ENCODE data around the gene TTLL10. TPM values are rescaled to one million over a fixed set of nuclear protein-coding genes. Genes with fewer than 3 reads are reported as not detected.
A peak's percentile ranks its signal among the peaks of the same experiment; 100 is the strongest.

The TTLL10 gene
- total RNA-seq, 1 donor from 2014 or later, result 0.16 TPM

DNA sequence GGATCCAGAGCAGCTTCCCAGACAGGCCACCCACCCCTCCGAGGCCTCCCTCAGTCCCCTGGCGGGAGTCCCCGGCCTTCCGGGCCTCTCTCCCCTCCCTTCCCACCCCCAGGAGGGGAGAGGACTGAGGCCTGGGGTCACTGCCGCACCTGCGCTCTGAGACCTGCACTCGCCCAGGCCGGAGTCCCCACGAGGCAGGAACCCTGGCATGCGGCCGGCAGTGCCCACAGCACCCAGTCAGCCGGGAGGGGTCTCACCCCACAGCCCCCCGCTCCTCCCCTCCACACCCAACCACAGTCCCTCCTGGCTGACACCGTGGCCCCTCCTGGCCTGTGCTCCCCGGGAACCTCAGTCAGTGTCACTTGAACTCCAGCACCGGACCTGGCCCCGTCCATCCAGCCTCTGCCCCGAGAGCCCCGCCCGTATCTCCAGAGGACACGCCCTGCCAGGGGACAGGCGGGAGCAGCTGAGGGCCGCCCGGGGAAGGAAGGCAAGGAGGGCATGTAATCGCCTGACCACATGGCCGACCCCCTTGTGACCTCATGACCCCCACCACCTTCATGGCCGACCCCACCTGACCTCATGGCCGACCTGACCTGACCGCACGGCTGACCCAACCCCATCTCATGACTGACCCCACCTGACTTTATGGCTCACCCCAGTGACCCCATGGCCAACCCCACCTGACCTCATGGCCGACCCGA lies 28.7 kb upstream of the TTLL10 start:
- ATAC-seq (ENCODE audit: low read depth) (no peak), DNase-seq (no peak)
- ChIA-PET CTCF (no interaction called here), POLR2A (interaction anchor here (0.9 to 2.0 kb wide), 5 partner anchors 8 to 62 kb away, joined by 3 to 9 read pairs (median 4); no protein-coding TSS in a partner anchor)
- no peaks in the 10 kb centered on the region for H3K27me3 Mint-ChIP-seq
- intact Hi-C loops (cut with micrococcal nuclease), result loop anchor here (1.0 to 5.0 kb wide), 5 partner anchors 9 to 87 kb away; partner anchors contain the start of genes B3GALT6 and SDF4
- no peaks in the 10 kb centered on the region for H3K9me3 Mint-ChIP-seq
- peak overlapping the region; percentile 93 for H3K27ac Mint-ChIP-seq
- peaks cover 35% of the 10 kb centered on the region for H3K4me1 Mint-ChIP-seq
- TF ChIP-seq, protein P1, sequence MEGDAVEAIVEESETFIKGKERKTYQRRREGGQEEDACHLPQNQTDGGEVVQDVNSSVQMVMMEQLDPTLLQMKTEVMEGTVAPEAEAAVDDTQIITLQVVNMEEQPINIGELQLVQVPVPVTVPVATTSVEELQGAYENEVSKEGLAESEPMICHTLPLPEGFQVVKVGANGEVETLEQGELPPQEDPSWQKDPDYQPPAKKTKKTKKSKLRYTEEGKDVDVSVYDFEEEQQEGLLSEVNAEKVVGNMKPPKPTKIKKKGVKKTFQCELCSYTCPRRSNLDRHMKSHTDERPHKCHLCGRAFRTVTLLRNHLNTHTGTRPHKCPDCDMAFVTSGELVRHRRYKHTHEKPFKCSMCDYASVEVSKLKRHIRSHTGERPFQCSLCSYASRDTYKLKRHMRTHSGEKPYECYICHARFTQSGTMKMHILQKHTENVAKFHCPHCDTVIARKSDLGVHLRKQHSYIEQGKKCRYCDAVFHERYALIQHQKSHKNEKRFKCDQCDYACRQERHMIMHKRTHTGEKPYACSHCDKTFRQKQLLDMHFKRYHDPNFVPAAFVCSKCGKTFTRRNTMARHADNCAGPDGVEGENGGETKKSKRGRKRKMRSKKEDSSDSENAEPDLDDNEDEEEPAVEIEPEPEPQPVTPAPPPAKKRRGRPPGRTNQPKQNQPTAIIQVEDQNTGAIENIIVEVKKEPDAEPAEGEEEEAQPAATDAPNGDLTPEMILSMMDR (IDR thresholded peaks at IDR 0.05), result no peak
- H3K4me3 Mint-ChIP-seq, result no peak overlapping the region
- no peaks in the 10 kb centered on the region for H3K36me3 Mint-ChIP-seq (ENCODE audit: low read depth)

DNA sequence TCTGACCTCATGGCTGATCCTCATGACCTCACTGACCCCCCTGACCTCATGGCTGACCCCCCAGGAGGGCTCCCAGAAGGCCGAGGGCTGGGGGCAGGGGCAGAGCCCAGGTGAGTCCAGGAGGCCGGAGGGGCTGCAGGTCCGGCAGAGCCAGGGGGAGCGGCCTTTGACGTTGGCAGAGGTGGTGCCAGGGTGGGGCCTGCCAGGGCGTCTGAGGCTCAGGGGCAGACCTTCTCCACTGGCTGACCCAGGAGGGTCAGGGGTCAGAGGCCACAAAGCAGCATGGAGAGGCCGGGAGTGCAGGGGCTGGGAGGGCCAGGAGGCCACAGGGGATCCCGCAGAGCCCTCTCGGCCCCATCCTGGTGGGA lies 28.1 kb upstream of the TTLL10 start:
- ChIA-PET CTCF (no interaction called here), POLR2A (no interaction called here)
- Mint-ChIP-seq H3K27me3 (no peaks in the 10 kb centered on the region), H3K4me1 (peaks cover 35% of the 10 kb centered on the region), H3K4me3 (no peak overlapping the region), H3K36me3 (ENCODE audit: low read depth) (no peaks in the 10 kb centered on the region), H3K9me3 (no peaks in the 10 kb centered on the region), H3K27ac (peak overlapping the region; percentile 65)
- intact Hi-C loops (cut with micrococcal nuclease), result loop anchor here (2.0 kb wide), 1 partner anchor 25 kb away; no protein-coding TSS in a partner anchor
- TF ChIP-seq, protein P1 (IDR thresholded peaks at IDR 0.05), result no peak
- ATAC-seq (ENCODE audit: low read depth) (no peak), DNase-seq (no peak)

DNA sequence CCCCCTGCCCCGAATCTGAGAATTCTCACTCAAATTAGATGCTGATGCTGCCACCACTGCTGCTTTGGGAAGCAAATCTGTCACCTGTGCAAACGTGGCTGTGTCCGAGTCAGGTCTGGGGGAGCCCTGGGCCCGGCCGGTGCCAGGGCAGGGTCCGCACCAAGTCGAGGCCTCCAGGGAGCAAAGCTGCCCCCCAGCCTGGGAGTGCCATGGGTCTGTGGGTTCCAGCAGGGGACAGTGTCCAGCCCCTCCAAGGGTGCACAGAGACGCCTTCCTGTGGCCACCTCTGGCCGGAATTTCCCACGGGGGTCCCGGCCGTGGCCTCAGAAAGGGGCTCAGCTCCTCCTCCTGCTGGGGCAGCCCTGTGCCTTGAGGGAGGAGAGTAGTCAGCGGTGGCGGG lies 27.7 kb upstream of the TTLL10 start:
- DNase-seq (no peak), ATAC-seq (ENCODE audit: low read depth) (no peak)
- TF ChIP-seq, protein P1 (IDR thresholded peaks at IDR 0.05), result no peak
- ChIA-PET POLR2A (interaction anchor here (0.9 to 1.1 kb wide), 2 partner anchors 12 to 25 kb away, joined by 3 to 4 read pairs; no protein-coding TSS in a partner anchor), CTCF (no interaction called here)
- Mint-ChIP-seq H3K4me1 (peaks cover 35% of the 10 kb centered on the region), H3K27ac (no peak overlapping the region), H3K27me3 (no peaks in the 10 kb centered on the region), H3K36me3 (ENCODE audit: low read depth) (no peaks in the 10 kb centered on the region), H3K9me3 (no peaks in the 10 kb centered on the region), H3K4me3 (no peak overlapping the region)
- intact Hi-C loops (cut with micrococcal nuclease), result no loop called here

DNA sequence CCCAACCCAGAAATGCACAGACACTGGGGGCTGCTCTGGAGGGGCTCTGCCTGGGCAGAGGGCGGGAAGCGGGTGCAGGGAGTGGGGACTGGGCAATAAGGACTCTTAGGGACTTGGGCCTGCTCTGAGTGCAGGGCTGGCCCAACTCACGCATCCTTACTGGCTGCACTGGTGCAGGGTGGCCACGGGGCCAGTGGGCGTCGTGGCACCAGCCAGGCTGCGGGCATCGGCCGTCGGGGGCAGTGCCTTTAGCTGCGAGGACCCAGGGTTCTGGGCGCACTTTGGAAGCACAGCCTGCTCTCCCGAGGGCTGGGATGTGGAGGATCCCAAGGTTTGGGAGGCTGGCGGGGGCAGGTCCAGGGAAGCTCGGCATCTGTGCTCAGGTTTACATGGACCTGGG lies 27.1 kb upstream of the TTLL10 start:
- CTCF ChIA-PET, result no interaction called here
- intact Hi-C loops (cut with micrococcal nuclease), result no loop called here

DNA sequence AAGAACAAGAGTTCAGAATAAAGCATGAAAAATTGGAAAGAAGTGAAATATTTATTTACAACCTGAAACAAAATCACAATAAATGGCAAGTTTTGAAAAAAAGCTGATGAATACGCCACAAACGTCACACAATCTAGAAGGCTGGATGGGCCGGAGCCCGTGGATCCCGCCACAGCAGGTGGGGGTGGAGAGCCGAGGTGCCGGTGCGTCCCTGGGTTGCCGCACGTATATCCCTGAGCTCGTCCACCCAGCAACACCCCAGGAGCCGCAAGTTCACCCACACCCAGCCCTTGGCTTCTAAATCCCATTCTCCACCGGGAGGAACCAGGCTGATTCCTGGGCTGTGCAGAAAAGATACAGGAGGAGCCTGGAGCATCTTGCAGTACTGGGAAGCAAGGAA lies 25.6 kb upstream of the TTLL10 start:
- ChIA-PET POLR2A (interaction anchor here (0.8 kb wide), 1 partner anchor 11 kb away, joined by 3 read pairs; no protein-coding TSS in a partner anchor), CTCF (no interaction called here)
- Mint-ChIP-seq H3K4me1 (peaks cover 22% of the 10 kb centered on the region), H3K36me3 (ENCODE audit: low read depth) (no peaks in the 10 kb centered on the region), H3K27ac (no peak overlapping the region), H3K4me3 (no peak overlapping the region), H3K9me3 (peaks cover 9% of the 10 kb centered on the region), H3K27me3 (no peaks in the 10 kb centered on the region)
- ATAC-seq (ENCODE audit: low read depth) (no peak), DNase-seq (no peak)
- intact Hi-C loops (cut with micrococcal nuclease), result no loop called here
- TF ChIP-seq, protein P1 (IDR thresholded peaks at IDR 0.05), result no peak

More for the DNA sequence above, 27.1 kb upstream of the TTLL10 start:
- peaks cover 34% of the 10 kb centered on the region for H3K4me1 Mint-ChIP-seq
- POLR2A ChIA-PET, result interaction anchor here (0.9 to 1.1 kb wide), 2 partner anchors 11 to 24 kb away, joined by 3 to 4 read pairs; no protein-coding TSS in a partner anchor
- DNase-seq (no peak), ATAC-seq (ENCODE audit: low read depth) (no peak)
- H3K36me3 Mint-ChIP-seq (ENCODE audit: low read depth), result no peaks in the 10 kb centered on the region
- H3K27ac Mint-ChIP-seq, result peak overlapping the region; percentile 3
- no peaks in the 10 kb centered on the region for H3K9me3 Mint-ChIP-seq
- no peak overlapping the region for H3K4me3 Mint-ChIP-seq
- no peaks in the 10 kb centered on the region for H3K27me3 Mint-ChIP-seq
- TF ChIP-seq, protein P1 (IDR thresholded peaks at IDR 0.05), result no peak
